Mammary epithelial cell (primary cell): ENCODE data around the gene GCN1.

Experiments used
- CTCF ChIP-seq, 2 donors: IDR thresholded peaks in 1 of 2; conservative IDR thresholded peaks in 1 of 2; 2 replicates each; pipeline ENCODE4 v1.5.1; 2011 to 2012; ENCODE audit warnings: inconsistent platforms in 2 of 2, low read length in 2 of 2, mild to moderate bottlenecking in 2 of 2, control low read depth in 1 of 2, low read depth in 1 of 2; ENCODE audit not compliant: insufficient read depth in 1 of 2; ENCODE audit errors: extremely low read depth in 1 of 2
- EZH2 ChIP-seq: IDR thresholded peaks from 2 replicates; pipeline ENCODE4 v1.6.1; 2012; ENCODE audit warnings: low read length, inconsistent platforms, borderline replicate concordance

DNA sequence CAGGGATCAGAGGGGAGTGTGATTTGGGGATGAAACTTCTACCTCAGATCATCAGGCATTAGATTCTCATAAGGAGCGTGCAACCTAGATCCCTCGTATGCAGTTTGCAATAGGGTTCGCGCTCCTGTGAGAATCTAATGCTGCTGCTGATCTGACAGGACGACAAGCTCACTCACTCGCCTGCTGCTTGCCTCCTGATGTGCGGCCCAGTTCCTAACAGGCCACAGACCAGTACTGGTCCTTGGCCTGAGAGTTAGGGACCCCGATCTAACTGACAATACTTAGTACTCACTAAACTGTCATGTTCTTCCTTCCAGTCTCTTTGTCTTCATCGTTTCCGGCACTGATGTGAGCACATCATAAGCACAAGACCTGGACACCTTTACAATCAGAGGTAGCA lies 11.7 kb upstream of the GCN1 start:
- no peak for TF ChIP-seq CTCF (conservative IDR thresholded peaks at IDR 0.05 in 1 of 2, IDR thresholded peaks at IDR 0.05 in 1 of 2; ENCODE audit: extremely low read depth in 1 of 2, insufficient read depth in 1 of 2, low read depth in 1 of 2, low read length in 2 of 2)
- TF ChIP-seq EZH2 = no peak
